Ishikawa (cell line): ENCODE measurements around the gene VAMP5.

ENCODE experiments used
- EP300 ChIP-seq: IDR thresholded peaks from 2 replicates; pipeline ENCODE4 v1.6.1; 2012; ENCODE audit warnings: borderline replicate concordance
- FOXM1 ChIP-seq: IDR thresholded peaks from 2 replicates; pipeline ENCODE4 v1.6.1; 2012; ENCODE audit warnings: low read depth, borderline replicate concordance
- RAD21 ChIP-seq: IDR thresholded peaks from 2 replicates; pipeline ENCODE4 v1.6.1; 2012; ENCODE audit warnings: low read depth
- TAF1 ChIP-seq: IDR thresholded peaks from 2 replicates; pipeline ENCODE4 v1.6.1; 2012; ENCODE audit warnings: low read depth, mild to moderate bottlenecking
- TEAD4 ChIP-seq: IDR thresholded peaks from 2 replicates; pipeline ENCODE4 v1.6.1; 2012

- TF ChIP-seq FOXM1: no peak
- TF ChIP-seq EP300: no peak
- TF ChIP-seq TAF1: no peak
- TF ChIP-seq RAD21: no peak
- no peak for TF ChIP-seq TEAD4
These were observed 16.0 kb downstream of the VAMP5 start for GRCh38 chr2:85600235-85600575.
